SU-DHL-6 (cell line): Measurements from ENCODE around the gene UBAC1.

ENCODE experiments used
- H2AFZ ChIP-seq: fragments of 200-600 bp; sonication (generic); 2 replicates; pipeline ENCODE4 v1.6.1; 2014; ENCODE audit warnings: low read depth, mild to moderate bottlenecking, moderate library complexity, mixed read lengths, antibody characterized with exemption, low read length; ENCODE audit not compliant: severe bottlenecking
- H3F3A ChIP-seq: fragments of 200-600 bp; shearing (Covaris generic); 2 replicates; pipeline ENCODE4 v1.6.0; 2016; ENCODE audit warnings: antibody characterized with exemption, mild to moderate bottlenecking; ENCODE audit not compliant: insufficient read depth
- H3K27ac ChIP-seq: fragments of 200-600 bp; sonication (generic); 2 replicates; pipeline ENCODE4 v1.5.1; 2016; ENCODE audit warnings: low read depth, mild to moderate bottlenecking, low read length, moderate library complexity, mixed read lengths
- H3K27me3 ChIP-seq: fragments of 200-600 bp; sonication (generic), shearing (Covaris generic); 2 replicates; pipeline ENCODE4 v1.6.0; 2014; ENCODE audit warnings: mild to moderate bottlenecking, low read length
- H3K36me3 ChIP-seq: fragments of 200-600 bp; sonication (generic); 2 replicates; pipeline ENCODE4 v1.6.1; 2014; ENCODE audit warnings: mild to moderate bottlenecking, low read length, mixed read lengths
- H3K4me2 ChIP-seq: fragments of 300-600, 200-600 bp; shearing (Covaris generic), sonication (generic); 2 replicates; pipeline ENCODE4 v1.6.0; 2014; ENCODE audit warnings: low read length, low read depth, mild to moderate bottlenecking; ENCODE audit not compliant: poor library complexity, severe bottlenecking
- H3K4me3 ChIP-seq: fragments of 200-600 bp; sonication (generic); 2 replicates; pipeline ENCODE4 v1.5.1; 2014; ENCODE audit warnings: antibody characterized with exemption, low read length, mild to moderate bottlenecking, mixed read lengths; ENCODE audit not compliant: insufficient read depth, poor library complexity, severe bottlenecking
- H3K79me2 ChIP-seq: fragments of 200-600 bp; sonication (generic); 2 replicates; pipeline ENCODE4 v1.6.1; 2014; ENCODE audit warnings: mild to moderate bottlenecking, low read length, moderate library complexity; ENCODE audit not compliant: insufficient read depth
- H3K9ac ChIP-seq: fragments of 200-600 bp; sonication (generic); 2 replicates; pipeline ENCODE4 v1.7.0; 2014; ENCODE audit warnings: mild to moderate bottlenecking, low read length
- H3K9me2 ChIP-seq: fragments of 200-600 bp; sonication (generic); replicated peaks from 2 replicates; pipeline ENCODE4 v1.6.1; 2014; ENCODE audit warnings: low read length; ENCODE audit not compliant: insufficient read depth
- H3K9me3 ChIP-seq: fragments of 200-600 bp; sonication (generic); 2 replicates; pipeline ENCODE4 v1.6.1; 2014; ENCODE audit warnings: low read length, mixed read lengths; ENCODE audit not compliant: insufficient read depth
- H4K20me1 ChIP-seq: fragments of 200-600 bp; sonication (generic); 2 replicates; pipeline ENCODE4 v1.6.1; 2014; ENCODE audit warnings: low read depth, mild to moderate bottlenecking, antibody characterized with exemption, low read length, moderate library complexity, mixed read lengths
- CTCF ChIP-seq: fragments of 200-600 bp; sonication (generic); IDR thresholded peaks from one replicate; pipeline ENCODE4 v1.5.1; 2017; ENCODE audit warnings: antibody characterized with exemption, mild to moderate bottlenecking, low read length, moderate library complexity; ENCODE audit not compliant: insufficient read depth, poor library complexity, severe bottlenecking
- EZH2phosphoT487 ChIP-seq: fragments of 200-600 bp; sonication (generic), shearing (Covaris generic); conservative IDR thresholded peaks from 2 replicates; pipeline ENCODE4 v1.6.1; 2018; ENCODE audit warnings: mild to moderate bottlenecking, antibody characterized with exemption, low read length, moderate library complexity, mixed read lengths

The UBAC1 gene

GRCh38 chr9:135950135-135950682, 11.0 kb downstream of the UBAC1 start:
- no peak overlapping the region for H3K9ac ChIP-seq
- H3K27me3 ChIP-seq: no peaks in the 10 kb centered on the region
- H3K79me2 ChIP-seq: 0 out of 2 replicates have a peak, but pooled peaks cover 1% of the 10 kb centered on the region
- H2AFZ ChIP-seq: no peak overlapping the region
- no peaks in the 10 kb centered on the region for H3K9me3 ChIP-seq
- H3K4me2 ChIP-seq: no peak overlapping the region
- TF ChIP-seq CTCF (no peak), EZH2phosphoT487 (no peak)
- H3F3A ChIP-seq: no peaks in the 10 kb centered on the region
- H3K36me3 ChIP-seq: no peaks in the 10 kb centered on the region
- no peak overlapping the region for H3K27ac ChIP-seq
- no peaks in the 10 kb centered on the region for H3K9me2 ChIP-seq
- no peak overlapping the region for H3K4me3 ChIP-seq
- no peaks in the 10 kb centered on the region for H4K20me1 ChIP-seq

- Histone ChIP-seq H3K79me2 (no peaks in the 10 kb centered on the region), H3K4me2 (no peak overlapping the region), H3K4me3 (no peak overlapping the region), H3K27me3 (no peaks in the 10 kb centered on the region), H4K20me1 (no peaks in the 10 kb centered on the region), H3K27ac (no peak overlapping the region), H3K36me3 (no peaks in the 10 kb centered on the region), H3K9me3 (no peaks in the 10 kb centered on the region), H2AFZ (no peak overlapping the region), H3K9me2 (no peaks in the 10 kb centered on the region), H3K9ac (no peak overlapping the region), H3F3A (no peaks in the 10 kb centered on the region)
- TF ChIP-seq EZH2phosphoT487 (no peak), CTCF (no peak)
These were observed 11.6 kb downstream of the UBAC1 start for GRCh38 chr9:135949501-135950134.

- no peak overlapping the region for H3K4me2 ChIP-seq
- H3K36me3 ChIP-seq: no peaks in the 10 kb centered on the region
- no peaks in the 10 kb centered on the region for H3K79me2 ChIP-seq
- TF ChIP-seq EZH2phosphoT487 (no peak), CTCF (no peak)
- no peaks in the 10 kb centered on the region for H3K27me3 ChIP-seq
- H3F3A ChIP-seq: no peaks in the 10 kb centered on the region
- no peak overlapping the region for H3K4me3 ChIP-seq
- H2AFZ ChIP-seq: no peak overlapping the region
- H4K20me1 ChIP-seq: no peaks in the 10 kb centered on the region
- H3K9me2 ChIP-seq: no peaks in the 10 kb centered on the region
- H3K27ac ChIP-seq: no peak overlapping the region
- no peak overlapping the region for H3K9ac ChIP-seq
- H3K9me3 ChIP-seq: no peaks in the 10 kb centered on the region
These were observed 12.2 kb downstream of the UBAC1 start for GRCh38 chr9:135948968-135949367.
